Peyer's patch (tissue), 4 donors: Measurements from ENCODE around the gene ORAI3.

Source experiments
- CTCF ChIP-seq, 6 experiments: fragments of 450-650 bp in 4 of 6; fragments of 200-600 bp in 2 of 6; sonication (generic) in 1 of 6; IDR thresholded peaks; one replicate each; pipeline ENCODE4 v1.5.1; 2017 to 2019; ENCODE audit warnings: antibody characterized with exemption in 6 of 6, mild to moderate bottlenecking in 3 of 6, moderate library complexity in 1 of 6
- POLR2A ChIP-seq, 2 donors: fragments of 450-650 bp; IDR thresholded peaks; one replicate each; pipeline ENCODE4 v1.5.1; 2017; ENCODE audit warnings: antibody characterized with exemption in 2 of 2, mild to moderate bottlenecking in 2 of 2, moderate library complexity in 2 of 2

GRCh38 chr16:30953511-30954124 lies 4.8 kb downstream of the ORAI3 start:
- peak in 5 of 6 experiments; percentile 55 to 63 (median 60) for TF ChIP-seq CTCF (IDR thresholded peaks at IDR 0.05)
- no peak for TF ChIP-seq POLR2A (IDR thresholded peaks at IDR 0.05)
